Panc1 (cell line): ENCODE measurements around the gene NPIPB6.
"Not testable (repeated sequence)": the region's sequence is repeated elsewhere in the genome, so short reads cannot be mapped to it uniquely, and the experiment has no call there.

Experiments used
- CTCF ChIP-seq: fragments of 450-650 bp; IDR thresholded peaks from 2 replicates; pipeline ENCODE4 v1.5.1; 2017; ENCODE audit warnings: mild to moderate bottlenecking
- POLR2AphosphoS5 ChIP-seq: IDR thresholded peaks from 2 replicates; pipeline ENCODE4 v1.6.1; 2012; ENCODE audit warnings: mild to moderate bottlenecking, low read depth, low read length, moderate library complexity
- REST ChIP-seq, 2 experiments: IDR thresholded peaks; 2 replicates each; pipeline ENCODE4 v1.6.1; 2011 to 2012; ENCODE audit warnings: low read depth in 2 of 2, control low read depth in 1 of 2, low read length in 1 of 2, mild to moderate bottlenecking in 1 of 2, moderate library complexity in 1 of 2; ENCODE audit not compliant: insufficient read depth in 1 of 2
- SIN3A ChIP-seq: IDR thresholded peaks from 2 replicates; pipeline ENCODE4 v1.6.1; 2012; ENCODE audit warnings: low read depth, mild to moderate bottlenecking, low read length, moderate library complexity, borderline replicate concordance; ENCODE audit not compliant: insufficient read depth
- TCF7L2 ChIP-seq: IDR thresholded peaks from 2 replicates; pipeline ENCODE4 v1.6.1; 2011; ENCODE audit warnings: mild to moderate bottlenecking, low read depth, low read length, inconsistent platforms

GRCh38 chr16:28382177-28382867, 19.0 kb upstream of the NPIPB6 start:
- TF ChIP-seq CTCF; POLR2AphosphoS5; REST (IDR thresholded peaks at IDR 0.05; ENCODE audit: insufficient read depth in 1 of 2, low read depth in 2 of 2, low read length in 1 of 2); TCF7L2; SIN3A: not testable (repeated sequence)
